Fibroblast of villous mesenchyme (primary cell): Measurements from ENCODE around the gene SMAD5. TPM values are rescaled to one million over a fixed set of nuclear protein-coding genes. Genes with fewer than 3 reads are reported as not detected.

Source experiments
- DNase-seq: peaks from one replicate; pipeline ENCODE4 v3.0.0-alpha.2; 2010; ENCODE audit warnings: low read depth
- H3K4me3 ChIP-seq: 2 replicates; pipeline ENCODE4 v1.5.1; 2011; ENCODE audit warnings: low read depth, mild to moderate bottlenecking, low read length
- CTCF ChIP-seq: IDR thresholded peaks from 2 replicates; pipeline ENCODE4 v1.5.1; 2012; ENCODE audit warnings: low read depth, mild to moderate bottlenecking, low read length; ENCODE audit not compliant: insufficient read depth
- total RNA-seq: library from RNA; depleted of rRNA; stranded (reverse); fragments of >200 nt; gene quantifications from 2 replicates; pipeline ENCODE4 v1.2.3, GENCODE V29; 2012

Gene SMAD5
- total RNA-seq, 1 donor: 85.1 TPM

GRCh38 chr5:136137497-136138220, 5.0 kb downstream of the SMAD5 start:
- no peak for TF ChIP-seq CTCF
- no peak overlapping the region for H3K4me3 ChIP-seq
- no peak for DNase-seq

GRCh38 chr5:136141561-136141960, 8.9 kb downstream of the SMAD5 start:
- no peak overlapping the region for H3K4me3 ChIP-seq
- no peak for TF ChIP-seq CTCF
- DNase-seq: no peak

GRCh38 chr5:136143312-136143711, 10.7 kb downstream of the SMAD5 start:
- DNase-seq: no peak
- no peak overlapping the region for H3K4me3 ChIP-seq
- TF ChIP-seq CTCF: no peak

- no peak overlapping the region for H3K4me3 ChIP-seq
- no peak for DNase-seq
- no peak for TF ChIP-seq CTCF
Observed at GRCh38 chr5:136143763-136144162, 11.1 kb downstream of the SMAD5 start.

GRCh38 chr5:136145030-136145429, 12.4 kb downstream of the SMAD5 start:
- TF ChIP-seq CTCF: no peak
- no peak overlapping the region for H3K4me3 ChIP-seq

GRCh38 chr5:136146201-136146600, 13.6 kb downstream of the SMAD5 start:
- H3K4me3 ChIP-seq: no peak overlapping the region
- TF ChIP-seq CTCF: no peak
- no peak for DNase-seq

More at GRCh38 chr5:136145030-136145429, 12.4 kb downstream of the SMAD5 start:
- no peak for DNase-seq

GRCh38 chr5:136147632-136148031, 15.0 kb downstream of the SMAD5 start:
- no peak for TF ChIP-seq CTCF
- no peak for DNase-seq
- no peak overlapping the region for H3K4me3 ChIP-seq
